GM21390 (cell line): Measurements from ENCODE around the gene TNS2.
"Not testable (repeated sequence)": the region's sequence is repeated elsewhere in the genome, so short reads cannot be mapped to it uniquely, and the experiment has no call there.

Experiments
- ATAC-seq: cut with Tn5 transposase; IDR thresholded peaks from one replicate; pipeline ENCODE4 v1.9.1; 2021; ENCODE audit not compliant: unreplicated experiment

TNS2 gene

DNA sequence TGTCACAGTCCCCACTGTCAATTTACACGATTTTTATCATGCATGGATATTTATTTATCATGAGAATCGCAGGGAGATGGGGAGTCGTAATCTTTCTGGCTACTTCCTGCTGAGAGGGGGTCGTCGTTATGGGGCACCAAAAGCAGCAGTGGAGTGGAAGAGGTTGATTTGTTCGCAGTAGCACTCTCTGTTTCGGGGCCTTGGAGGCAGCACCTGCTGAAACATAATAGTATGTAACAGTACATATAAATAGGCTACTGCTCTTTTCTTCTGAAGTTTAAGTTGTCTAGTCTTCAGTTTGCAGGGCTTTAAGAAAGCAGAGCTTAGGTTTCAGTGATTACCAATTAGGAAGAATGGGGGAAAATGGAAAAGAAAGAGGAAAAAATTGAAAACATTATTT is 57.3 kb downstream of the TNS2 start:
- no peak for ATAC-seq

GRCh38 chr12:53112431-53112830 is 62.6 kb downstream of the TNS2 start:
- ATAC-seq, result not testable (repeated sequence)

DNA sequence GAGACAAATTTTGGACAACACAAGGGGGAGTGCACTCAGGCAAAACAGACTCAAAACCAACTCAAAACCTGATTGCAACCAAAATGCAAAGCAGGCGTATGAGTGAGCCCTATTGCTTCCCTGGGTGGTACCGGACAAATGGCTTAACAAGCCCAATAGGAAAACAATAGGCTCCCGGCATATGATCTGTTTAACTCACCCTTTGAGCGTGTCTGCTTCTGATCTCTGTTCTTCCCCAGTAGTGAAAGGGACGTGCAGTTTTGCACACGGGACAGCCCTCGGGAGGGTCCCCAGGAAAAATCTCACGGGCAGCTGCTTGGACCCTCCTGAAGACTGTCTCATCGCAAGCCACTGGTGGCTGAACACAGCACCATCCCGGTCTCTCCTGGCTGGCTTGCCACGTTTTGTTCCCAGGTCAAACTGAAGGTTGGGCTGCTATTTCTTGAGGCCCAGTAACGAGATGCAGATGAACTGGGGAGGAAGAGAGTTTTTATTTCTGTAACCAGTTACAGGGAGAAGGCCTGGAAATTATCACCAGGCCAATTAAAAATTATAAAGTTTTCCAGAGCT is 63.4 kb downstream of the TNS2 start:
- ATAC-seq, result no peak

- ATAC-seq, result no peak
Observed at GRCh38 chr12:53113951-53114350, 64.1 kb downstream of the TNS2 start.
